Osteocyte (in vitro differentiated cells): Measurements from ENCODE around the gene PSMB9. TPM values are rescaled to one million over a fixed set of nuclear protein-coding genes. Genes with fewer than 3 reads are reported as not detected.

Experiments used
- DNase-seq: peaks from one replicate; pipeline ENCODE4 v3.0.0; 2021; ENCODE audit warnings: mixed read lengths; ENCODE audit not compliant: unreplicated experiment; ENCODE audit errors: extremely low spot score
- H3K27ac Mint-ChIP-seq: one replicate; pipeline ENCODE4 v1.8.0; 2021; ENCODE audit warnings: mild to moderate bottlenecking, mixed read lengths; ENCODE audit not compliant: unreplicated experiment
- H3K27me3 Mint-ChIP-seq: one replicate; pipeline ENCODE4 v1.8.0; 2021; ENCODE audit warnings: mixed read lengths; ENCODE audit not compliant: unreplicated experiment
- H3K36me3 Mint-ChIP-seq: one replicate; pipeline ENCODE4 v1.8.0; 2021; ENCODE audit warnings: mixed read lengths; ENCODE audit not compliant: unreplicated experiment
- H3K4me1 Mint-ChIP-seq: one replicate; pipeline ENCODE4 v1.8.0; 2021; ENCODE audit warnings: mixed read lengths; ENCODE audit not compliant: unreplicated experiment
- H3K4me3 Mint-ChIP-seq: one replicate; pipeline ENCODE4 v1.8.0; 2021; ENCODE audit warnings: mild to moderate bottlenecking, moderate library complexity, mixed read lengths; ENCODE audit not compliant: unreplicated experiment
- H3K9me3 Mint-ChIP-seq: one replicate; pipeline ENCODE4 v1.8.0; 2021; ENCODE audit warnings: mixed read lengths; ENCODE audit not compliant: unreplicated experiment
- CTCF ChIP-seq: fragments of 200-600 bp; sonication (generic); IDR thresholded peaks from 2 replicates; pipeline ENCODE4 v1.5.0; 2021; ENCODE audit warnings: antibody characterized with exemption, mild to moderate bottlenecking, moderate library complexity
- total RNA-seq: library from RNA; stranded (reverse); gene quantifications from 2 replicates; pipeline ENCODE4 v1.2.1, GENCODE V29; 2021

PSMB9 gene
- total RNA-seq, 1 donor from 2014 or later: 20.8 TPM

- H3K4me3 Mint-ChIP-seq: no peak overlapping the region
- H3K4me1 Mint-ChIP-seq: no peaks in the 10 kb centered on the region
- no peaks in the 10 kb centered on the region for H3K9me3 Mint-ChIP-seq
- H3K27ac Mint-ChIP-seq: no peak overlapping the region
- H3K36me3 Mint-ChIP-seq: peaks cover 11% of the 10 kb centered on the region
- no peaks in the 10 kb centered on the region for H3K27me3 Mint-ChIP-seq
- DNase-seq: no peak
- TF ChIP-seq CTCF: no peak
Observed at GRCh38 chr6:32903952-32904351, 50.0 kb downstream of the PSMB9 start.

- H3K27ac Mint-ChIP-seq: no peak overlapping the region
- no peak for DNase-seq
- H3K27me3 Mint-ChIP-seq: no peaks in the 10 kb centered on the region
- no peaks in the 10 kb centered on the region for H3K9me3 Mint-ChIP-seq
- no peak for TF ChIP-seq CTCF
- no peaks in the 10 kb centered on the region for H3K4me1 Mint-ChIP-seq
- no peak overlapping the region for H3K4me3 Mint-ChIP-seq
- peaks cover 11% of the 10 kb centered on the region for H3K36me3 Mint-ChIP-seq
Observed at GRCh38 chr6:32905078-32905477, 51.1 kb downstream of the PSMB9 start.

- H3K36me3 Mint-ChIP-seq: peaks cover 4% of the 10 kb centered on the region
- no peak for TF ChIP-seq CTCF
- no peak overlapping the region for H3K27ac Mint-ChIP-seq
- H3K9me3 Mint-ChIP-seq: no peaks in the 10 kb centered on the region
- no peaks in the 10 kb centered on the region for H3K27me3 Mint-ChIP-seq
- H3K4me1 Mint-ChIP-seq: no peaks in the 10 kb centered on the region
- DNase-seq: no peak
- no peak overlapping the region for H3K4me3 Mint-ChIP-seq
Observed at GRCh38 chr6:32906539-32906938, 52.5 kb downstream of the PSMB9 start.

- no peaks in the 10 kb centered on the region for H3K4me1 Mint-ChIP-seq
- no peaks in the 10 kb centered on the region for H3K36me3 Mint-ChIP-seq
- TF ChIP-seq CTCF: no peak
- H3K9me3 Mint-ChIP-seq: no peaks in the 10 kb centered on the region
- H3K27me3 Mint-ChIP-seq: peaks cover 10% of the 10 kb centered on the region
- no peak for DNase-seq
- H3K4me3 Mint-ChIP-seq: no peak overlapping the region
- no peak overlapping the region for H3K27ac Mint-ChIP-seq
Observed at GRCh38 chr6:32908897-32909296, 54.9 kb downstream of the PSMB9 start.

Other genes starting within 250 kb of the PSMB9 start
- not detected in 2 replicates for gene HLA-DQA1, start 216.8 kb upstream of the PSMB9 start, total RNA-seq
- gene HLA-DQB1, start 187.5 kb upstream of the PSMB9 start, total RNA-seq: not detected in 2 replicates
- gene HLA-DQA2, start 112.8 kb upstream of the PSMB9 start, total RNA-seq: not detected in 2 replicates
- gene HLA-DQB2, start 90.7 kb upstream of the PSMB9 start, total RNA-seq: not detected in 2 replicates
- gene HLA-DOB, start 37.2 kb upstream of the PSMB9 start, total RNA-seq: 0.24 and 0.57 TPM in 2 replicates
- gene TAP2, start 15.5 kb upstream of the PSMB9 start, total RNA-seq: 50.1 and 51.9 TPM in 2 replicates
- gene PSMB8, start 10.1 kb upstream of the PSMB9 start, total RNA-seq: 66.1 and 68.8 TPM in 2 replicates
- gene TAP1, start 488 bp upstream of the PSMB9 start, total RNA-seq: 33.2 and 34.5 TPM in 2 replicates
- not detected in 2 replicates for gene HLA-DMB, start 86.8 kb downstream of the PSMB9 start, total RNA-seq
- gene HLA-DMA, start 98.9 kb downstream of the PSMB9 start, total RNA-seq: 1.3 and 3.0 TPM in 2 replicates
- gene BRD2, start 114.4 kb downstream of the PSMB9 start, total RNA-seq: 166 and 168 TPM in 2 replicates
- not detected in 2 replicates for gene HLA-DOA, start 155.4 kb downstream of the PSMB9 start, total RNA-seq
- 1.8 and 2.0 TPM in 2 replicates for gene HLA-DPA1, start 219.5 kb downstream of the PSMB9 start, total RNA-seq
- 4.7 and 5.5 TPM in 2 replicates for gene HLA-DPB1, start 221.8 kb downstream of the PSMB9 start, total RNA-seq